Measurements from ENCODE around the gene DCTN3. TPM values are rescaled to one million over a fixed set of nuclear protein-coding genes. Genes with fewer than 3 reads are reported as not detected.
A peak's percentile ranks its signal among the peaks of the same experiment; 100 is the strongest.

DCTN3 gene
- total RNA-seq, 2 experiments from 2014 or later, result 143 to 144 TPM

- H3K27me3 Mint-ChIP-seq, result peaks cover 53% of the 10 kb centered on the region
- ChIA-PET CTCF (interaction anchor here (2.0 to 3.0 kb wide), 4 partner anchors 11 to 189 kb away, joined by 8 to 12 read pairs (median 9); no protein-coding TSS in a partner anchor), POLR2A (no interaction called here)
- H3K4me3 Mint-ChIP-seq, result no peak overlapping the region
- no peak overlapping the region for H3K27ac Mint-ChIP-seq
- H3K9me3 Mint-ChIP-seq, result no peaks in the 10 kb centered on the region
- H3K36me3 Mint-ChIP-seq (ENCODE audit: low read depth), result no peaks in the 10 kb centered on the region
- H3K4me1 Mint-ChIP-seq, result peaks cover 34% of the 10 kb centered on the region
- no peak for DNase-seq
Observed at GRCh38 chr9:34592895-34593601, 27.2 kb downstream of the DCTN3 start.

- H3K27ac Mint-ChIP-seq, result no peak overlapping the region
- DNase-seq, result no peak
- peaks cover 34% of the 10 kb centered on the region for H3K4me1 Mint-ChIP-seq
- no peaks in the 10 kb centered on the region for H3K36me3 Mint-ChIP-seq (ENCODE audit: low read depth)
- ChIA-PET CTCF (interaction anchor here (0.5 to 3.0 kb wide), 15 partner anchors 9 to 188 kb away, joined by 3 to 12 read pairs (median 5); partner anchors contain the start of genes DCTN3 and GALT), POLR2A (interaction anchor here (1.1 kb wide), 1 partner anchor 19 kb away, joined by 6 read pairs; no protein-coding TSS in a partner anchor)
- H3K4me3 Mint-ChIP-seq, result peak overlapping the region; percentile 13
- H3K27me3 Mint-ChIP-seq, result peaks cover 62% of the 10 kb centered on the region
- no peaks in the 10 kb centered on the region for H3K9me3 Mint-ChIP-seq
Observed at GRCh38 chr9:34591917-34592866, 28.1 kb downstream of the DCTN3 start.

GRCh38 chr9:34591248-34591916 lies 28.9 kb downstream of the DCTN3 start:
- peaks cover 70% of the 10 kb centered on the region for H3K27me3 Mint-ChIP-seq
- no peaks in the 10 kb centered on the region for H3K36me3 Mint-ChIP-seq (ENCODE audit: low read depth)
- H3K9me3 Mint-ChIP-seq, result no peaks in the 10 kb centered on the region
- CTCF ChIA-PET, result interaction anchor here (0.7 to 2.5 kb wide), 16 partner anchors 9 to 187 kb away, joined by 3 to 10 read pairs (median 4); partner anchors contain the start of genes DCTN3 and GALT
- H3K4me3 Mint-ChIP-seq, result peak overlapping the region; percentile 13
- H3K4me1 Mint-ChIP-seq, result peaks cover 34% of the 10 kb centered on the region
- H3K27ac Mint-ChIP-seq, result no peak overlapping the region
- peak; percentile 77 for DNase-seq
- POLR2A ChIA-PET, result interaction anchor here (1.1 kb wide), 1 partner anchor 20 kb away, joined by 6 read pairs; no protein-coding TSS in a partner anchor

- Mint-ChIP-seq H3K27ac (no peak overlapping the region), H3K4me3 (peak overlapping the region; percentile 21), H3K4me1 (peaks cover 34% of the 10 kb centered on the region), H3K27me3 (peaks cover 77% of the 10 kb centered on the region), H3K9me3 (no peaks in the 10 kb centered on the region), H3K36me3 (ENCODE audit: low read depth) (no peaks in the 10 kb centered on the region)
- POLR2A ChIA-PET, result no interaction called here
- no peak for DNase-seq
- CTCF ChIA-PET, result interaction anchor here (0.8 to 2.5 kb wide), 11 partner anchors 8 to 187 kb away, joined by 3 to 10 read pairs (median 6); partner anchors contain the start of gene DCTN3
Observed at GRCh38 chr9:34590381-34591247, 29.7 kb downstream of the DCTN3 start.

- Mint-ChIP-seq H3K27me3 (peaks cover 80% of the 10 kb centered on the region), H3K4me1 (peaks cover 34% of the 10 kb centered on the region), H3K27ac (peak within 1 kb of the TSS; percentile 13), H3K4me3 (peak within 1 kb of the TSS; percentile 47), H3K36me3 (ENCODE audit: low read depth) (no peaks in the 10 kb centered on the region), H3K9me3 (no peaks in the 10 kb centered on the region)
- DNase-seq, result no peak
- CTCF ChIA-PET, result no interaction called here
- POLR2A ChIA-PET, result no interaction called here
Observed at GRCh38 chr9:34589636-34590380, 30.5 kb downstream of the DCTN3 start, which contains the start of gene CNTFR. TSS of gene CNTFR (minus strand) at chr9:34589724. CDS start at chr9:34568981, 20,743 bp downstream.

- Mint-ChIP-seq H3K4me3 (peak overlapping the region; percentile 47), H3K4me1 (peaks cover 34% of the 10 kb centered on the region), H3K9me3 (no peaks in the 10 kb centered on the region), H3K36me3 (ENCODE audit: low read depth) (no peaks in the 10 kb centered on the region), H3K27ac (peak overlapping the region; percentile 13), H3K27me3 (peaks cover 83% of the 10 kb centered on the region)
- CTCF ChIA-PET, result no interaction called here
- POLR2A ChIA-PET, result no interaction called here
- DNase-seq, result no peak
Observed at GRCh38 chr9:34588671-34589635, 31.3 kb downstream of the DCTN3 start.

- ChIA-PET POLR2A (no interaction called here), CTCF (interaction anchor here (0.5 to 1.1 kb wide), 4 partner anchors 15 to 380 kb away, joined by 3 to 7 read pairs (median 4); partner anchors contain the start of gene SIGMAR1)
- peaks cover 31% of the 10 kb centered on the region for H3K4me1 Mint-ChIP-seq
- H3K36me3 Mint-ChIP-seq (ENCODE audit: low read depth), result no peaks in the 10 kb centered on the region
- no peak overlapping the region for H3K4me3 Mint-ChIP-seq
- H3K27ac Mint-ChIP-seq, result no peak overlapping the region
- no peak for DNase-seq
- no peaks in the 10 kb centered on the region for H3K9me3 Mint-ChIP-seq
- peaks cover 79% of the 10 kb centered on the region for H3K27me3 Mint-ChIP-seq
Observed at GRCh38 chr9:34587271-34587670, 33.0 kb downstream of the DCTN3 start.

DNA sequence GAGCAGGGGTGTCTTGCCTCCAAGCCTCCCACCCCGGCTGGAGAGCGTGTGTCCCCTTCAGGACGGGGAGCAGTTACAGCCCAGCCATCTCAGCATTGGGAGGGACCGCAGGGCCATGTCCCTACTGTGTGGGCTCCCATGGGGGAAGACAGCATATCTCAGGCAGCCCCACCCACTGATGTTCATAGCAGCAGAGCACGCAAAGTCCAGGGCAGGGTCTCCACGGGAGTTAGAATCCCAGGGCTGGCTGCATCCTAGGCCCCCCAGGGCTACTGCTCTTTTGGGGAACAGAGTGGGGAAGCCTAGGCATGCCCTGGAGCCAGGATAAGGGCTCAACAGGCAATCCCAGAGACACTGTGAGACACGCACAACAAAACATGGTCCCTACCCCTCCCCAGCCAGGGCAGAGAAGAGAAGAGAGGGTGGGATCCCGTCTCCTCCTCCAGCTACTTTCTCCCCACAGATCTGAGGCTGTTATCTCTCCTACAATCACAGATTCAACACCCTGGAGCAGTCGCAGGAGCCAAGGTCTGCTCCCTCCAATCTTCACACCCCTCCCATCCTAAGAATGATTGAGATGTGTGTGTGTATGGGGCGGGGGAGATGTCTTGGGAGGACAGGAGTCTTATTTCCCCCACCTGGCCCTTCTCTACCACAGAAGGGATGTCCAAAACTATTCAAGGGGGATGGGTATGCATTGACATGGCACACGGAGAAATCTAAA lies 34.2 kb downstream of the DCTN3 start:
- no peak for DNase-seq
- POLR2A ChIA-PET, result no interaction called here
- Mint-ChIP-seq H3K4me3 (no peak overlapping the region), H3K9me3 (no peaks in the 10 kb centered on the region), H3K4me1 (peaks cover 22% of the 10 kb centered on the region), H3K27me3 (peaks cover 76% of the 10 kb centered on the region), H3K27ac (no peak overlapping the region), H3K36me3 (ENCODE audit: low read depth) (no peaks in the 10 kb centered on the region)
- CTCF ChIA-PET, result no interaction called here

GRCh38 chr9:34584970-34585369 lies 35.3 kb downstream of the DCTN3 start:
- Mint-ChIP-seq H3K27ac (no peak overlapping the region), H3K27me3 (peaks cover 76% of the 10 kb centered on the region), H3K4me1 (peaks cover 11% of the 10 kb centered on the region), H3K36me3 (ENCODE audit: low read depth) (no peaks in the 10 kb centered on the region), H3K9me3 (no peaks in the 10 kb centered on the region), H3K4me3 (no peak overlapping the region)
- POLR2A ChIA-PET, result no interaction called here
- CTCF ChIA-PET, result no interaction called here
- no peak for DNase-seq

DNA sequence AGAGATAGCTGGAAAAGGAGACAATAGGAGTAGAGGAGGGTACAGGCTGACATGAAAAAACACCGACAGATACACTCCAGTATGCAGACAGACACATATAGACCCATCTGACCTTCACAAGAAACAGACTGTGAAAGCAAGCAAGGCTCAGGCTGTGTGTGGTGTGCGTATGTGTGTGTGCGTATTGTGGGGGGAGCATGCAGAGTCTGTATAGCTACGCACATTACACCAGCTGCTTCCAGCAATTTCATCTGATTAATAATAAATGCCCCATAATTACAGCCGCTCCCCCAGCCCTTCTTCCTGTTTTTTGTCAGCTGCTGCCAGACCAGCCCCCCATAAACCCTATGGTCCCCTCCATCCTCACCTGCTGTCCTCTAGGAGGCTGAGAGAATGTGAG lies 37.5 kb downstream of the DCTN3 start:
- peaks cover 78% of the 10 kb centered on the region for H3K27me3 Mint-ChIP-seq
- POLR2A ChIA-PET, result no interaction called here
- no peak for DNase-seq
- no peaks in the 10 kb centered on the region for H3K36me3 Mint-ChIP-seq (ENCODE audit: low read depth)
- H3K27ac Mint-ChIP-seq, result no peak overlapping the region
- no peaks in the 10 kb centered on the region for H3K9me3 Mint-ChIP-seq
- CTCF ChIA-PET, result interaction anchor here (0.6 to 2.1 kb wide), 2 partner anchors 9 to 154 kb away, joined by 3 to 7 read pairs; no protein-coding TSS in a partner anchor
- H3K4me1 Mint-ChIP-seq, result no peaks in the 10 kb centered on the region
- H3K4me3 Mint-ChIP-seq, result no peak overlapping the region
